ENCODE results near the gene PCDHGA1.

- no peak for TF ChIP-seq POLR2AphosphoS5 (IDR thresholded peaks at IDR 0.05)
- no peak for TF ChIP-seq POLR2A (IDR thresholded peaks at IDR 0.05)
- TF ChIP-seq CTCF (IDR thresholded peaks at IDR 0.05): no peak
These were observed 109.3 kb downstream of the PCDHGA1 start for GRCh38 chr5:141439411-141440141.
